Fibroblast of lung (primary cell): ENCODE data around the gene PFKFB2.

Experiments
- CTCF ChIP-seq, 2 donors: IDR thresholded peaks in 1 of 2; conservative IDR thresholded peaks in 1 of 2; 1 replicate in 1 of 2; 2 replicates in 1 of 2; pipeline ENCODE4 v1.5.1; 2011 to 2012; ENCODE audit warnings: low read length in 2 of 2, control low read depth in 1 of 2, inconsistent platforms in 1 of 2, low read depth in 1 of 2, mild to moderate bottlenecking in 1 of 2
- EZH2 ChIP-seq: IDR thresholded peaks from 2 replicates; pipeline ENCODE4 v1.5.1; 2012; ENCODE audit warnings: low read length, control low read depth, mild to moderate bottlenecking; ENCODE audit errors: missing control alignments

GRCh38 chr1:207115269-207115668 is 62.2 kb downstream of the PFKFB2 start:
- TF ChIP-seq CTCF (conservative IDR thresholded peaks at IDR 0.05 in 1 of 2, IDR thresholded peaks at IDR 0.05 in 1 of 2; ENCODE audit: low read depth in 1 of 2, low read length in 2 of 2), result no peak
- no peak for TF ChIP-seq EZH2
